CD4-positive, alpha-beta T cell treated with Interferon alpha-2 for 1 hour (primary cell): ENCODE measurements around the gene FXYD7.
A peak's percentile ranks its signal among the peaks of the same experiment; 100 is the strongest.
"Not testable (repeated sequence)": the region's sequence is repeated elsewhere in the genome, so short reads cannot be mapped to it uniquely, and the experiment has no call there.

Source experiments
- DNase-seq, 2 donors: peaks; one replicate each; pipeline ENCODE4 v3.0.0-alpha.2; 2020 to 2022

FXYD7 gene

GRCh38 chr19:35146746-35147459, 3.8 kb downstream of the FXYD7 start:
- DNase-seq = peak in 1 of 2 donors; percentile 8

GRCh38 chr19:35149463-35149862, 6.4 kb downstream of the FXYD7 start:
- no peak for DNase-seq

GRCh38 chr19:35150445-35150844, 7.4 kb downstream of the FXYD7 start:
- no peak for DNase-seq

- DNase-seq = no peak
Measured at GRCh38 chr19:35151273-35152065, 8.4 kb downstream of the FXYD7 start.

- DNase-seq = not testable (repeated sequence)
Measured at GRCh38 chr19:35153129-35153522, 10.1 kb downstream of the FXYD7 start.

GRCh38 chr19:35153701-35154524, 10.9 kb downstream of the FXYD7 start:
- peak; percentile 72 to 80 for DNase-seq

- peak; percentile 52 to 67 for DNase-seq
Measured at GRCh38 chr19:35154525-35155406, 11.7 kb downstream of the FXYD7 start, which contains the start of gene FXYD5. FXYD5 (plus strand) TSS chr19:35154735; CDS start chr19:35155551, 816 bp downstream.

GRCh38 chr19:35155441-35155840, 12.4 kb downstream of the FXYD7 start:
- DNase-seq = no peak

GRCh38 chr19:35155981-35156672, 13.1 kb downstream of the FXYD7 start:
- DNase-seq = no peak

- no peak for DNase-seq
Measured at GRCh38 chr19:35156673-35157014, 13.6 kb downstream of the FXYD7 start.

- DNase-seq = no peak
Measured at GRCh38 chr19:35157431-35157830, 14.4 kb downstream of the FXYD7 start.

GRCh38 chr19:35159606-35160005, 16.6 kb downstream of the FXYD7 start:
- DNase-seq = no peak

GRCh38 chr19:35160629-35161433, 17.8 kb downstream of the FXYD7 start:
- DNase-seq = no peak

GRCh38 chr19:35161434-35161743, 18.3 kb downstream of the FXYD7 start:
- no peak for DNase-seq

GRCh38 chr19:35162471-35163326, 19.6 kb downstream of the FXYD7 start:
- no peak for DNase-seq

- no peak for DNase-seq
Measured at GRCh38 chr19:35164418-35164817, 21.4 kb downstream of the FXYD7 start.

GRCh38 chr19:35165200-35166058, 22.4 kb downstream of the FXYD7 start:
- no peak for DNase-seq

GRCh38 chr19:35166100-35167063, 23.3 kb downstream of the FXYD7 start:
- DNase-seq = no peak
